Measurements from ENCODE around the gene PER2.
A peak's percentile ranks its signal among the peaks of the same experiment; 100 is the strongest.
"Not testable (repeated sequence)": the region's sequence is repeated elsewhere in the genome, so short reads cannot be mapped to it uniquely, and the experiment has no call there.

PER2 gene

GRCh38 chr2:238288650-238289573 is 502 bp upstream of the PER2 start:
- DNase-seq (ENCODE audit: low read depth in 2 of 2): peak; percentile 96 to 97

- peak in 1 of 2 donors; percentile 33 for DNase-seq (ENCODE audit: low read depth in 2 of 2)
Observed at GRCh38 chr2:238286987-238287736, 1.2 kb downstream of the PER2 start.

DNA sequence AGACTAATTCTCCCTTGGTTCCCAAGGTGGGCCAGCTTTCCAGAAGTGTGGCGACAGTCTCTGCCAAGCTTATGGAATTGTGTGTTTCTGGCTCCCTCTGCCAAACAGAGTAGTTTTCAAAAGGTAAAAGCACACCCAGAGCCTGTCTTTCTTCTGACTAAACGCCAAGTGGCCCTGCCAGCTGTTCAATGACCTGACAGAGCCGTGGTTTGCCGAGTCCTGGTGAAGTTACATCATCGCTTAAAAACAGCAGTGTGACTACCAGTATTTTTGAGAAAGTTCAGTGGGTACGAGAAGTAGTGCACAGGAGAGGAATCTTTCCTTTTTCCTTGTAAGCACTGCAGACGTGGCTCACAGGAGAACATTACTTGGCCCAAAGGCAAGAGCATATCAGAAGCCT is 1.9 kb downstream of the PER2 start:
- DNase-seq (ENCODE audit: low read depth in 2 of 2): no peak

DNA sequence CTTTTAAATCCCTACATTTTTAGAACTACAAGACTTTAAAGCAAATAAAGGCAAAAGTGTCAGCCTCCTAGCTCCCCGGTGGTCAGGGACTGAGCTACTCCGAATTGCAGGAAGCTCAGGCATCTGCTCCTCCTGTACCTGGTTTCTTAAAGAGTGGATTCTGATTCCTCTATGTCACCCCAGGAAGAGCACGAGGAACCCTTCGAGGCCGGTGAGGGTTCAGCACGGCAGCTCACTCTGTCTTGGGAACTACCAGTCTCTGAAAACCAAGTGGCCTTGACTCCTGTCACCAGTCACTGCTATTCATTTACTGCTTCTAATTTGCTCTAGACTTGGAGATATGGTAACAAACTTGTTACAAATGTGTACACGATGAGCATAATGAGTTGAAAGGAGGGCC is 2.3 kb downstream of the PER2 start:
- DNase-seq (ENCODE audit: low read depth in 2 of 2): no peak

- DNase-seq (ENCODE audit: low read depth in 2 of 2): no peak
Observed at GRCh38 chr2:238285653-238286082, 2.7 kb downstream of the PER2 start.

DNA sequence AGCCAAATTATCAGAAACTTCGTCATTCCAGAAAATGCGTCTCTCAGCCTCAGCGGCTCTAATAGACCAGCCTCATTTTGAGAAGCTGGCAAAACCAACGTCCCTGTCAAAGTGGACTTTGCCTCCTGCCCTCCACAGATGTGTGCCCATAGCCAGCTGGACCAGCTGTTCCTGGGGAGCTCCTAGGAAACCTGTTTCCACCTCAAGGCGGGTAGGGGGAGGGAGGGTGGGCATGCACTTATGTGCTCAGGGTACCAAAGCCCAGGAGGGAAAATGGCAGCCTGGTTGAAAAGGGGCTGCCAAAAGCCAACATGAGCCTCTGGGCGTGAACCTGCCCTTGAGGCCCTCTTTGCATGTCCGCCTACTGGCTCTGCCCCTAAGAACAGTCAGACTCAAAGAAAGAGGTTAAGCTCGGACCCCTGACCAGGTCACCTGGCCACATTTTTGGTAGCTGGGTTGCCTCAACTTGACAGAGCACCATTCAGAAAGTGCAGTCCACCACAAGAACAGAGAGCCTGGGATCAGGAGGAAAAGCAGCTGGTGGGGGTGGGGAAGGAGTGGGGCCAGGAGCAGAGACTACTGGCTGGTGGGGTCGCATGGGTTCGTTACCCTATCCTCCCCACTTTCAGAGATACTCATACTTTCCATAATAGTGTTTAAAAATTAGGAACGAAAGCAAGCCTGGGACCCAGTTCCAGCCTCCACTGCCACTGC is 3.5 kb downstream of the PER2 start:
- no peak for DNase-seq (ENCODE audit: low read depth in 2 of 2)

DNA sequence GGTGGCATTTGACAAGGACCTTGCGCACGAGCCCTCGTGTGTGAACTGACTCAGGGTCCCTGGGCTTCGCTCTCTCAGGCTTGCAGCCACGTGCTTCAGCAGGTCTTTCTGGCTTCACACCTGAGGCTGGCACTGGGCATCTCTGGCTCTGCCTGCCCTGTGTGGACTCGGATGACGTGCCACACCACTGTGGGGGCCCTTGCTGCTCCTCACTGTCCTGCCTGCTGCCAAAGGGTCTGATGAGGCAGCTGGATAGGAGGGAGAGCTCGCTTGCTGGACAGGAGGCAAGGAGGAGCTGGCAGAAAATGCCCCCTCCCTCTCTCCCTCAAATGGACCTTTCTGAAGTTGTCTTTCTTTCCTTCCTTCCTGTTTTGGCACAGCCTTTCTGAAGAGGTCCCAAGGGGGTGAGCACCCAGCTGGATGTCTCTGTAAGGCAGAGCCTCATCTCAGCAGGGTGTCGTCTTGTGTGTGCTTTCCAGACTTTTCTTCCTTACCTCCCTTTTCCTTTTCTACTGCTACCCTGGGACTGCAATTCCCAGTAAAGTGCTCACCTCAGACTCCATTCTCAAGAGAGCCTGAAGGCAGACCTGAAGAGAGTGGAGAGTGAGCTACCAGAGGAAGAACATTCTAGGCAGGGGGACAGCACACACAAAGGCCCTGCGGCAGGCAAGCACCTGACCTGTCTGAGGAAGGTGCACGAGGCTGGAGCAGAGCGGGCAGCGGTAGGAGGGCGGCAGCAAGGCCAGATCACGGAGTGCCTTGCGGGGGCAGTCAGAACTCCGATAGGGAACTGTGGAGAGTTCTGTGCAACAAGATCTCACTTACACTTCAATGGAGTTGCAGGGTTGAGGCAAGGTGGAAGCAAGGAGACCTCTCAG is 5.3 kb downstream of the PER2 start:
- no peak for DNase-seq (ENCODE audit: low read depth in 2 of 2)

- DNase-seq (ENCODE audit: low read depth in 2 of 2): no peak
Observed at GRCh38 chr2:238281826-238282480, 6.5 kb downstream of the PER2 start.

DNA sequence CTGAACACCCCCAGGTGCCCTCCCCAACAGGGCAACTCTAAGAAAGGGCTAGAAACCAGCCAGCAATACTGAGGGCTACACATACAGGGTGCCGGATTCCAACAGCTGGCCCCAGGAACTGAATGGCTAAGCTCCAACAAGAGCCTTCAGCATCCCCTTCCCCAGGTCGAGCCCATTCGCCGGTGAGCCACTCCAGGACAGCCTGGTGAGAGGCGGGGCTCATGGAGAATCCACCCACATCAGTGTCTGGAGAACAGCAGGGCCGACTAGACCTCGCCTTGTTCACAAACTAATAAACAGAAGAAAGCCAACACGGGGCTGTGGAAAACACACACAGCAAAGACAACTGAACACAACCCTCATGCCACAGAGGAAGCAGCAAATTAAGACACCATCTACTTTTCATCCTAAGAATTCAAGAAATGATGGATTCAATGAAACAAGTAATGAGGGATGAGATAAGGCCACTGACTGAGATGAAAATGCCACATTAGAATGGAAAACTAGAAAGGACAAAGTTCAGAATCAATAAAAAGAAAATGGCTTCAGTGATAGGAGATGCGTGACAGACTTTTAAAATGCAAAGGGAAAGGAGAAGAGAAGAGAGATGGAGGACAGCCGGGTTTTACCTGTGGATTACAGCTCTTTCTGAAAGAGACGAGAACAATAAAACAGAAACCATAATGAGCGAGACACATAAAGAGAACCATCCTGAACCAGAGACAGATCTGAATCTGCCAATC is 8.2 kb downstream of the PER2 start:
- no peak for DNase-seq (ENCODE audit: low read depth in 2 of 2)

DNA sequence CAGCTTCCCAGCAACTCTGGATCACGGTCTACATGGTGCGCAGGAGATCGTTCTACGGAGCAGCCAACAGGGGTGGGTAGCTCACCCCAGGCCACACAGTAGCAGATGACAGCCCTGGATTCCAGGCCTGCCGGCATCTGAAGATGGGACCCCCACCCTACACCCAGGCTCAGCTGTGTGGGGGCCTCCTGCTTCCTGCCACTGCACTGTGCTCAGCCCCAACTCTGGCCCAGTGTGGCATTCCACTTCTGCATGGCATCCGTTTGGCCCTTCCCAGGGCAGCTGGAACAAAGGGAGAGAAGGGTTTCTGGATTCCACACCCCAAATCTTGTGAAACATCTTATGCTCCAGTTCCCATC is 9.1 kb downstream of the PER2 start:
- no peak for DNase-seq (ENCODE audit: low read depth in 2 of 2)

GRCh38 chr2:238278626-238279323 is 9.6 kb downstream of the PER2 start:
- no peak for DNase-seq (ENCODE audit: low read depth in 2 of 2)

- DNase-seq (ENCODE audit: low read depth in 2 of 2): no peak
Observed at GRCh38 chr2:238277695-238278094, 10.7 kb downstream of the PER2 start.

- DNase-seq (ENCODE audit: low read depth in 2 of 2): no peak
Observed at GRCh38 chr2:238274152-238274865, 14.1 kb downstream of the PER2 start.

GRCh38 chr2:238273433-238273832 is 15.0 kb downstream of the PER2 start:
- not testable (repeated sequence) for DNase-seq (ENCODE audit: low read depth in 2 of 2)

DNA sequence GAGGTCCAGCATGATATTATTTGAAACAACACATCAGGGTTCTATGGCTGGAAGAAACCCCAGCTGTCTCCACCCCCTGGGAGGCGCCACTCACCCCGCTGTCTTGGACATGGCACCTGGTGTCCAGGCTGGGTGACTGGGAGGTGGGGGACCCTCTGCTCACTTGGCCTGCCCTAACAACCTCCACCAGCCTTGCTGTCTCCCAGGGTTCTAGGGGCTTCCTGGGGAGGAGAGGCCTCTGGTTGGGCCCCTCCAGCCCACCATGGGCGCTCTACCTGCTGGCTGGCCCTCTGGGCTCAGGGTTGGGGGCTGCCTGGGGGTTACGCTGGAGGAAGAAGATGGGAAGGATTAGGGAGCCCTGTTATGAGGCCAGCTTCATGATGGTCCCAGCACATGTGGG is 16.3 kb downstream of the PER2 start:
- DNase-seq (ENCODE audit: low read depth in 2 of 2): no peak

GRCh38 chr2:238271686-238272085 is 16.7 kb downstream of the PER2 start:
- DNase-seq (ENCODE audit: low read depth in 2 of 2): not testable (repeated sequence)

- DNase-seq (ENCODE audit: low read depth in 2 of 2): no peak
Observed at GRCh38 chr2:238271061-238271554, 17.3 kb downstream of the PER2 start.

- DNase-seq (ENCODE audit: low read depth in 2 of 2): no peak
Observed at GRCh38 chr2:238270606-238271005, 17.8 kb downstream of the PER2 start.

DNA sequence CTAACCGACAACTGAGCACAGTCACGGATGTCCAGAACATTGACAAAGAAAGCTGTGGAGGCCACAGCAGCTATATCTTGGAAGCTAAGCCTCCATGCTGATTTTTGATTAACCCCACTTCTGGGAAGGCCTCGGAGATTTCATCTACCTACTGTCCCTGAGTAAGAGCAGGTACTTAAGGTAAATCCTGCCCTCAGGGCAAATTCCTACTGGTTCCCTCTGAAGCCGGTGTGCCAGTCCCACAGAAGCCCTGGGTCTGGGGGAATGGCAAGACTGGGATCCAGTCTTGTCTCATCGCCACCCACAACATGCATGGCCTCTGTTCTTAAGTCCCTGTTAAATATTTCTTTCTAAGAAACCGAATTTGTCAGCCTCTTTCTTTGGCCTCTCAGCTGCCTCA is 18.7 kb downstream of the PER2 start:
- DNase-seq (ENCODE audit: low read depth in 2 of 2): no peak

Data from stimulated activated CD4-positive, alpha-beta T cell treated with anti-CD3 and anti-CD28 coated beads, Interleukin-1b, Interleukin-23, amount 100 ng/mL, for 4 hours (primary cell).